H1 (cell line): Measurements from ENCODE around the gene KCNIP2. TPM values are rescaled to one million over a fixed set of nuclear protein-coding genes. Genes with fewer than 3 reads are reported as not detected.

ENCODE experiments used
- RXRA ChIP-seq: IDR thresholded peaks from 2 replicates; pipeline ENCODE4 v1.6.1; 2011; ENCODE audit warnings: low read depth, mild to moderate bottlenecking, low read length, moderate library complexity; ENCODE audit not compliant: insufficient read depth
- SAP30 ChIP-seq: fragments of 300-600 bp; sonication (generic); IDR thresholded peaks from 2 replicates; pipeline ENCODE4 v1.7.1; 2012; ENCODE audit warnings: low read length, moderate library complexity, mild to moderate bottlenecking, inconsistent platforms; ENCODE audit not compliant: insufficient read depth, insufficient replicate concordance
- SP1 ChIP-seq: IDR thresholded peaks from 2 replicates; pipeline ENCODE4 v1.6.1; 2011; ENCODE audit warnings: low read depth, low read length
- TAF1 ChIP-seq: IDR thresholded peaks from 2 replicates; pipeline ENCODE4 v1.6.1; 2011; ENCODE audit warnings: mild to moderate bottlenecking, low read depth, low read length
- polyA plus RNA-seq, 7 experiments: library from polyadenylated mRNA; depleted of rRNA in 3 of 7; stranded (reverse) in 5 of 7; unstranded in 2 of 7; fragments of >200 nt in 5 of 7; fragments of 200-250 nt in 2 of 7; gene quantifications; 1 replicate in 5 of 7; 2 replicates in 1 of 7; 4 replicates in 1 of 7; pipeline versions ENCODE4 v1.2.1 to v1.2.3, GENCODE V29; 2011 to 2013; ENCODE audit warnings: missing spikeins in 2 of 7, mixed read lengths in 2 of 7
- total RNA-seq: library from RNA; stranded (reverse); fragmentation: NEBNext Ultra II Directional; extraction: Animal tissue kit (Norgen Biotek cat#: 25700); gene quantifications from 2 replicates; pipeline ENCODE4 v1.2.1, GENCODE V29; 2021

KCNIP2 gene
- total and polyA plus RNA-seq, 2 of the 8 experiments (the other 6 are each of a cell fraction or from before 2014, with no cell fraction given) = 2.7 to 6.0 TPM

DNA sequence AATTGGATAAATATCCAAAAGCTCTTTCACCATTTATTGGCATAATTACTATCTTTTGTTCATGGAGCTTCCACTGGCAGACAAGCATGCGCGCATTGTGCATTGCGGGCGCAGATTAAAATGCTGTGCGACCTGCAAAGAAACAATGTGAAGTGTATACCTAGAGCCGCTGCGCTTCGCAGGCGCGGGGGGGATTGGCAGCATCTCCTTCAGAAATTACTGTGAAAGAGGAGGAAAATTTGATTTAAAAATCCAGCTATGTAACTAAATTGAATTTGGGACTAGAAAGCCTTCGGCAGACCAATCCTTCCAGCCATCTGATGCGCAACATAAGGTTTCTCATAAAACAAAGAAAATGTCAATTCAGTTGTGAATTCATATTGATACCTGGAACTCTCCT lies 50.1 kb downstream of the KCNIP2 start (continued):
- TF ChIP-seq SAP30 = no peak
- no peak for TF ChIP-seq TAF1
- no peak for TF ChIP-seq RXRA
- no peak for TF ChIP-seq SP1
